Measurements from ENCODE around the gene RRBP1.

- TF ChIP-seq EZH2 (IDR thresholded peaks at IDR 0.05; ENCODE audit: borderline replicate concordance, low read depth, low read length, severe bottlenecking), result no peak
- TF ChIP-seq, protein P1, sequence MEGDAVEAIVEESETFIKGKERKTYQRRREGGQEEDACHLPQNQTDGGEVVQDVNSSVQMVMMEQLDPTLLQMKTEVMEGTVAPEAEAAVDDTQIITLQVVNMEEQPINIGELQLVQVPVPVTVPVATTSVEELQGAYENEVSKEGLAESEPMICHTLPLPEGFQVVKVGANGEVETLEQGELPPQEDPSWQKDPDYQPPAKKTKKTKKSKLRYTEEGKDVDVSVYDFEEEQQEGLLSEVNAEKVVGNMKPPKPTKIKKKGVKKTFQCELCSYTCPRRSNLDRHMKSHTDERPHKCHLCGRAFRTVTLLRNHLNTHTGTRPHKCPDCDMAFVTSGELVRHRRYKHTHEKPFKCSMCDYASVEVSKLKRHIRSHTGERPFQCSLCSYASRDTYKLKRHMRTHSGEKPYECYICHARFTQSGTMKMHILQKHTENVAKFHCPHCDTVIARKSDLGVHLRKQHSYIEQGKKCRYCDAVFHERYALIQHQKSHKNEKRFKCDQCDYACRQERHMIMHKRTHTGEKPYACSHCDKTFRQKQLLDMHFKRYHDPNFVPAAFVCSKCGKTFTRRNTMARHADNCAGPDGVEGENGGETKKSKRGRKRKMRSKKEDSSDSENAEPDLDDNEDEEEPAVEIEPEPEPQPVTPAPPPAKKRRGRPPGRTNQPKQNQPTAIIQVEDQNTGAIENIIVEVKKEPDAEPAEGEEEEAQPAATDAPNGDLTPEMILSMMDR (IDR thresholded peaks at IDR 0.05; ENCODE audit: borderline replicate concordance, extremely low read depth, low read length, poor library complexity, severe bottlenecking), result no peak
Measured at GRCh38 chr20:17619351-17620093, 62.5 kb downstream of the RRBP1 start.
